GM03348 (cell line): ENCODE measurements around the gene PRKCE.

Source experiments
- DNase-seq: peaks from one replicate; pipeline ENCODE4 v3.0.0; 2012; ENCODE audit warnings: low spot score

PRKCE gene

GRCh38 chr2:45809205-45809604 lies 157.7 kb downstream of the PRKCE start:
- DNase-seq, result no peak

GRCh38 chr2:45812011-45812500 lies 160.6 kb downstream of the PRKCE start:
- DNase-seq, result no peak

DNA sequence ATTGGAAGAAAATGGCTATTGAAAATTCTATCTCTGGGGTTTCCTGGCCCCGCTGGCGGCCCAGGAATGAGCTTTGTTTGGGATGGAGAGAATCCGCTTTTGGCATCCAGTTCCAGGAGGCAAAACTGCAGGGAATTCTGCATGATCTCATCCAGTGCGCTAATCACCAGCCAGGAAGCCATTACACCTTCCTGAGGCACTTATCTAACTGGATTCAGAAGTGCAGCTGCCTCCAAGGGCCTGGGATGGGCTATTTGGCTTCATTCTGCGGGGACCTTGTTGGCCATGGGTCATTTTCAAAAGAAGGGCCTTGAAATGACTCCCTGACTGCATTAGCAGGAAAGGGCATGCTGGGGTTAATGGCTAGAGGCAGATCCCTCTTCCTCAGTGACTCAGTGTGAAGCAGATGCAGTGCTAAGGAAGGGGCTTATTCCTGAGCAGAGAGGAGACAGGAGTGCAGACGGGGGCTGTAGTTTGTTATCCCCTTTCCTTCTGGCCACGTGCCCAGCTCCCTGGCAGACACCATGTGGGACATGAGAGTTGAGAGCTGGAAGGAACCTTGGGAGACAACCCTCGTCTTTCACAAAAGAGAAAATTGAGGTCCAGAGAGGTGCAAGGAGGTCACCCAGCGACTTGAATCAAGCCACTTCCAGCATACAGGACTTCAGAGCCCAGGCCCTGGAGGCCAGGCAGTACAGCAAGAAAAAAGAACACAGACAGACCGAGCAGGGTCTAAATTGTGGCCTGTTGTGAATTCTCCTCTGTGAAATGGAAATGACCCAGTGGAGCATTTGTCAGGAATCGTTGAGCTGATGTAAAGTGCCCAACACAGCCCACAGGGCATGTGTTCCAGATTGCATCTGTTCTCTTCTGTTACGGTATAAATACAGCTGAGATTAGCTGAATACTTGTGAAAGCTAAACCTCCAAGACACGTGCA lies 161.8 kb downstream of the PRKCE start:
- DNase-seq, result no peak

DNA sequence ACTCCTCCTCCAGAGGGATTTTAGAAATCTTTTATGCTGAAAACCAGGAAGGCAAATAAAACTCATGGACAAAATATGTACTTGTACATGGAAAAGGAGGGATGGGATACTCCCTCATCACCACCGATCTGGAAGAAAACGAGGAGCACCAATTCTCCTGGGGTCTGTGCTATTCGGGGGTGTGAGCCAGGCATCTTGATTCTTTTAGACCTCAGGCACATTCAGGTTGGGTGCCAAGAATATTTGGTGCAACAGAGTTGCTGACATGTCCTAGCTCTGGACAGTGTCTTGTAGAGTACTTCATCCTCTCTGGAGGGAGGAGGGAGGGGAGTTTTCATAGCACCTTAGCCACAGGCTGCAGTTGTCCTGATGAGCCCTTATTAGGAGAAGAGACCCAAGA lies 163.0 kb downstream of the PRKCE start:
- no peak for DNase-seq

GRCh38 chr2:45814951-45815621 lies 163.6 kb downstream of the PRKCE start:
- DNase-seq, result no peak

GRCh38 chr2:45816272-45816671 lies 164.8 kb downstream of the PRKCE start:
- peak; percentile 26 for DNase-seq

DNA sequence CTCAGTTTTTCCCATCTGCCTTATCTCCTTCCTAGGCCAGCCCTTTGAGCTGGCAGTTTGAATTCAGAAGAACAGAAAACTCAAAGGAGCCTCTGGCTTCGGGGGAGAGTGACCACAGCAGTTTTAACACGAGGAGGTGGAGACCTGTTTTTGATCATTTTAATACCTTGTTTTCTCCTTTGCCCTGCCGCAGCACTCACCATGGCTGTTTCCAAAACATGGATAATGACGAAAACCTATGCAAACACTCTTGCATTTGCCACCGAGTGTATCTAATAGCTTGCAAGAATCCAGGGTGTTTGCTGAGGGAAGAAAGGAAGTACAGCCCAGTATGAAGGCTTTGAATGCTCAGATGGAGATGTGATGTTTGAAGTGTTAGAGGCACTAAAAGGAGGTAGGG lies 167.1 kb downstream of the PRKCE start:
- DNase-seq, result no peak

- DNase-seq, result no peak
These were observed 168.6 kb downstream of the PRKCE start for GRCh38 chr2:45820048-45820447.

DNA sequence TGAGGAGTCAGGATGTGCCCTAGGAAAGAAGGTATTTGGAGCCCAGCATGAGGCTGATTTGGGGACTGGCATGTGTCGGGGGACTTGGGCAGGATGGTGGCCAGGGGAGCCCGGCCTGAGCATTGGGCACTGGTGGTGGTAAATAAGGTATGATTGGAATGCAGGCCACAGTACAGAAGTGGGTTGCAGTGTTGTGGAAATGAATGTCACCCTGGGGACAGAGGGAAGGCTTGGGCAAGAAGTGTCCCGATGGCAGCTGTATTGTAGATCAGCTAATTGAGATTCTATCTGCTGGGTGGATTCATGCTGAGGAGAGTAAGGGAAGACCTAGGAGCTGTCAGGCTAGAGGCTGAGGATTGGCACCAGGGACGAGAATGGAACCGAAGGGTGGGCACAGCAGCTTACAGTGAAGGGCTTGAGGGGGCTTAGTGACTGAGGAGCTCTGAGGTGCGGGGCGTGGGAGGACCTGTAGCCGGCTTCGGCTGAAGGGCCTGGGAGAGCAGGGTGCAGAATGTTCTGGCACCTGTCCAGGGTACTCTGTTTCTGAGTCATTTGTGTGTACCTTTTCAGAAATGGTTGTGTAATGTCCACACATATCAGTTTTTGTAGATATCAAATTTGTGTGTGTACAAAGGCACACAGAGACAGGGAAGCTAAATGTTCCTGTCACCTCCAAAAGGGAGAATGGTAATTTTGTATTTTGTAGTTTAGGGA lies 170.2 kb downstream of the PRKCE start:
- DNase-seq, result no peak

GRCh38 chr2:45822272-45822630 lies 170.8 kb downstream of the PRKCE start:
- no peak for DNase-seq

- DNase-seq, result peak; percentile 42
These were observed 172.3 kb downstream of the PRKCE start for GRCh38 chr2:45823723-45824206.

- DNase-seq, result no peak
These were observed 173.7 kb downstream of the PRKCE start for GRCh38 chr2:45825001-45825651.

DNA sequence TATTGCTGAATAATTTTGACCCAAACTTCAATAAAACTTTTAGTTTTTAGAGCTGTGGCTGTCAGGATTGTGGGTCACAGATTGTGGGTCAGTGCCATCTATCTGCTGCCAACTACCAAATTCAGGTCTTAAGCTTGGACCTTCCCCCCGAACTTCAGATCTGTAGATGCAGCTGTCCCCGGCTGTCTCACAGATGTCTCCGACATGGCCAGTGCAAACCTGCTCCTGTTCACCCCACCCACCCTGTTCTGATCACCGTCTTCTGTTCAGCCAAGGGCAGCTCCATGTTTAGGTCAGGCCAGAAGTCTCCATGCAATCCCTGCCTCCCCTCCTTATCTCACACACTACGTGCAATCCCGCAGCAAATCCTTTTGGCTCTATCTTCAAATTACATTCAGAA lies 175.0 kb downstream of the PRKCE start:
- no peak for DNase-seq

- peak; percentile 91 for DNase-seq
These were observed 175.6 kb downstream of the PRKCE start for GRCh38 chr2:45826884-45827635.

- DNase-seq, result no peak
These were observed 178.8 kb downstream of the PRKCE start for GRCh38 chr2:45830322-45830721.

GRCh38 chr2:45833301-45833967 lies 182.0 kb downstream of the PRKCE start:
- no peak for DNase-seq

DNA sequence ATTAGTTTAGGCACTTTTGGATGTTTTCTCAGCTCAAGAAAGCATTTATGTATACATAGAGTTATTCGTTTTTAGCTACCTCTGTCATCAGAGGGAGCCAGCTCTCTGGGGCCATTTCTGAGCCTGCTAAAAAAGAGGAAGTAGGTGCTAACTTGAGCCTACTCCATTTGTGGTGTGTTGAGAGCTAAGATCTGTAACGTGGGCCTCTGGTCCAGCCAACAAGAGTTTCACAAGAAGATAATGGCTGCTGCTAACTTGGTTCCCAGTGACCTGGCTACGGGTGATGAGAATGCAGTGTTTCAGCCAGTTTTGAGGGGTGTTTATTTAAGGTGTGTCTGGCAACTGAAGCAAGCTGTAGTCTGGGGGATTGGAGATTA lies 182.5 kb downstream of the PRKCE start:
- DNase-seq, result no peak

GRCh38 chr2:45834372-45834771 lies 182.9 kb downstream of the PRKCE start:
- DNase-seq, result no peak

GRCh38 chr2:45834858-45835257 lies 183.4 kb downstream of the PRKCE start:
- DNase-seq, result no peak

DNA sequence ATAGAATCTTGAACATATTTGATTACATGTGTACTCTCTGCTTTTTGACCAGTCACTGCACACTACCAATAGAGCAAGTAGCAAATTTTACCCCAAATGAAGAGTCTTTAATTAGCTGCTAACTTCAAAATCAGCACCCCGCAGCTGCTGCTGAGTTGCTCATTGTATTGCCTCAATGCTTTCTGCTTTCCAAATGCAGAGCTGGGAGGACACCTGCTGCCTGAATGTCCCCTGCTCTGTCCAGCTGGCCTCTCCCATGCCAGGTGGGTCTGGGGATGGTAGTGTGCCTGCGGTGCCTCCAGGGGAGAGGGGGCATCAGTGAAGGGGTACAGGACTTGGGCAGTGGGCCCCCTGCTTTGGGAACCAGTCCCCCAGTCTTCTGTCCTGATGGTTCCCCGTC lies 184.8 kb downstream of the PRKCE start:
- DNase-seq, result no peak

DNA sequence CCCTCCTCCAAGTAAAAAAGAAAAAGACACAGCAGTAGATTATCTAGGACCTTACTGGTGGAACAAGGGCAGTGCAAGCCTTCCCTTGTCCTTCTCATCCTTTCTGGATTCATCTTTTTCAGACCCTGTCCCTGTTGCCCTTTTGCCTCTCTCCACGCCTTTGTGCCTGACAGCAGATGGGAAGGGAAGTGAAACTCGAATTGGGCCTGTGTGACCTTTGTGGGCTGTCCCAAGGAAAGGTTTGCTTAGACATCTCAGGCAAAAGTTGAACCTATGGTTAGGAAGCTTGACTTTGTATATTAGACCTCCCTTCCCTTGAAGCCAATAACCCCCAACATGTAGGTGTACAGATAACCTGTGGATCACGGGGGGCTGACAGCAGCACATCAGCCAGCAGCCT lies 185.3 kb downstream of the PRKCE start:
- no peak for DNase-seq
